Astrocyte of the cerebellum (primary cell): Measurements from ENCODE around the gene MTSS2.
"Not testable (repeated sequence)": the region's sequence is repeated elsewhere in the genome, so short reads cannot be mapped to it uniquely, and the experiment has no call there.

ENCODE experiments used
- DNase-seq: peaks from one replicate; pipeline ENCODE4 v3.0.0-alpha.2; 2011; ENCODE audit warnings: low read depth
- H3K4me3 ChIP-seq: 2 replicates; pipeline ENCODE4 v1.5.1; 2011; ENCODE audit warnings: mild to moderate bottlenecking, low read depth, low read length, moderate library complexity
- CTCF ChIP-seq: IDR thresholded peaks from 2 replicates; pipeline ENCODE4 v1.5.1; 2012; ENCODE audit warnings: low read length, low read depth, moderate library complexity, mild to moderate bottlenecking; ENCODE audit errors: missing control alignments
- in situ Hi-C: cut with HindIII; loops from 2 replicates; pipeline ENCODE4 v1.10.0; 2017; ENCODE audit warnings: low sequenced_read_pairs

MTSS2 gene

GRCh38 chr16:70647441-70648359, 38.2 kb downstream of the MTSS2 start:
- no peak for TF ChIP-seq CTCF

DNA sequence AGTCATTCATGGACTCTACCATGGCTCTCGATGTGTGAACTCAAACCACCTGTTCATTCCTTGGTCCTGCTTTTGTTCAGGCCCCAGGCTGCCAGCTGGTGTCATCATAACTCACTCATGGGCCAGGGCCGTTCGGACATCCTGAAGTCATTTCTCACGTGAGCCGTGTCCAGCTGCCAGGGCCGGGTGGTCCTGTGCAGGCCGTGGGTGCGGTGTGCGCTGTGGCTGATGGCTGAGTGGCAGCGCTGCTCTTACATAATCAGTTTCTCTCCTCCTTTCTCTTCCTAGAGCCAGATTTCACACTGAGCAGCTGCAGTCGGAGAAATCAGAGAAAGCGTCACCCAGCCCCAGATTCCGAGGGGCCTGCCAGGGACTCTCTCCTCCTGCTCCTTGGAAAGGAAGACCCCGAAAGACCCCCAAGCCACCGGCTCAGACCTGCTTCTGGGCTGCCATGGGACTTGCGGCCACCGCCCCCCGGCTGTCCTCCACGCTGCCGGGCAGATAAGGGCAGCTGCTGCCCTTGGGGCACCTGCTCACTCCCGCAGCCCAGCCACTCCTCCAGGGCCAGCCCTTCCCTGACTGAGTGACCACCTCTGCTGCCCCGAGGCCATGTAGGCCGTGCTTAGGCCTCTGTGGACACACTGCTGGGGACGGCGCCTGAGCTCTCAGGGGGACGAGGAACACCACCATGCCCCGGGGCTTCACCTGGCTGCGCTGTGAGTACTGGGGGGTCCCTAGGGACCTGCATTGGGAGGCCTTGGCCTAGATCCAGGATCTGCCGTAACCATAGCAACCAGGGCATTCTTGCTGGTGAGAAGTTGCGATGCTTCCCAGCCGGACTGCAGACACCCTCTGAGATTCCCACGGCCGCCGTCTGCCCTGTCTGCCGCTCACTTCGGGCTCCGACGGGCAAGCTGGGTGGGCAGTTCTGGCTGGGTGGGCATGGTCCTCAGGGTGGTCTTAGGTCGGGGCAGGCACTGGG, 39.3 kb downstream of the MTSS2 start, which contains the start of gene IL34:
IL34 (plus strand) TSS at position 300 of the 982 bp plus-strand sequence; CDS start at position 689, 389 bp downstream.
- H3K4me3 ChIP-seq, result no peak within 1 kb of the TSS
- no peak for TF ChIP-seq CTCF
- in situ Hi-C loops, result loop anchor here (5.0 kb wide), 1 partner anchor 69 kb away; no protein-coding TSS in a partner anchor
- DNase-seq, result no peak

More at GRCh38 chr16:70647441-70648359, 38.2 kb downstream of the MTSS2 start:
- H3K4me3 ChIP-seq, result no peak overlapping the region
- DNase-seq, result no peak
- in situ Hi-C loops, result loop anchor here (5.0 kb wide), 1 partner anchor 70 kb away; no protein-coding TSS in a partner anchor

DNA sequence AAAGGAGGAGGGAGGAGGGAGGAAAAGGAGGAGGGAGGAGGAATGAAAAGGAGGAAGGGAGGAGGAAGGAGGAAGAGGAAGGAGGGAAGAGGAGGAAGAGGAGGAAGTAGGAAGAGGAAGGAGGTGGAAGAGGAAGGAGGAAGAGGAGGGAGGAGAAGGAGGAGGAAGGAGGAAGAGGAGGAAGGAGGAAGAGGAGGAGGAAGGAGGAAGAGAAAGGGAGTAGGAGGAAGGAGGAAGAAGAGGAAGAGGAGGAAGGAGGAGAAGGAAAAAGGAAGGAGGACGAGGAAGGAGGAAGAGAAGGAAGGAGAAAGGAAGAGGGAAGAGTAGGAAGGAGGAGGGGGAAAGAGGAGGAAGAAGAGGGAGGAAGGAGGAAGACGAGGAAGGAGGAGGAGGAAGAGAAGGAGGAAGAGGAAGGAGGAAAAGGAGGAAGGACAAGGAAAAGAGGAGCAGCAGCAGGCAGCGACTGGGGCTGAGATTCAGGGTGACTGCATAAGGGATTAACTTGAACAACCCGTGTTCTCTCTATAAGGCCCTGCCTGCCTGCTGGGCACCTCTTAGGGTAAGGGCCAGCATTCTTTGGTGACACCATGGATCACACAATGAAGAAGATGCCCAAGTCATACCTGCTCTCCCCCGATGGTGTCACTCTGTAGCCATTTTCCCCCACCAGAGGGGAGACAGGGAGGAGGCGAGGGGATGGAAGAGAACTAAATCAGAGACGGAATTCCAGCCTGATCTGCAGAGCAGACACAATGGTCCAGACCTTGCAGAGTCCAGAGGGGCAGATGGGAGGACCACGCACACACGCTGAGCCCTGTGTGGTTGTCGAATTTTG, 40.9 kb downstream of the MTSS2 start:
- no peak overlapping the region for H3K4me3 ChIP-seq
- in situ Hi-C loops, result loop anchor here (5.0 kb wide), 1 partner anchor 68 kb away; no protein-coding TSS in a partner anchor
- TF ChIP-seq CTCF, result no peak
- no peak for DNase-seq

DNA sequence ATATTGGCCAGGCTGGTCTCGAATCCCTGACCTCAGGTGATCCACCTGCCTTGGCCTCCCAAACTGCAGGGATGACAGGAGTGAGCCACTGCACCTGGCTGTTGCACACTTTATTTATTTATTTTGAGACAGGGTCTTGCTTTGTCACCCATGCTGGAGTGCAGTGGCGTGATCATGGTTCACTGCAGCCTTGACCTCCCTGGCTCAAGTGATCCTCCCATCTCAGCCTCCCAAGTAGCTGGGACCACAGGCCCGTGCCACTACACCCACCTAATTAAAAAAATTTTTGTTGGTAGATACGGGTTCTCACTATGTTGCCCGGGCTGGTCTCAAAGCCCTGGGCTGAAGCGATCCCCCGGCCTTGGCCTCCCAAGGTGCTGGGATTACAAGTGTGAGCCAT, 42.6 kb downstream of the MTSS2 start:
- H3K4me3 ChIP-seq, DNase-seq, in situ Hi-C loops: not testable (repeated sequence)

- H3K4me3 ChIP-seq, result no peak overlapping the region
- no peak for TF ChIP-seq CTCF
- in situ Hi-C loops, result no loop called here
- DNase-seq, result no peak
Observed at GRCh38 chr16:70642633-70643032, 43.2 kb downstream of the MTSS2 start.

- no peak for DNase-seq
Observed at GRCh38 chr16:70638814-70639792, 46.8 kb downstream of the MTSS2 start.

More at GRCh38 chr16:70638814-70639792, 46.8 kb downstream of the MTSS2 start:
- in situ Hi-C loops, result no loop called here
- TF ChIP-seq CTCF, result no peak
- no peak overlapping the region for H3K4me3 ChIP-seq
